ENCODE data around the gene ARHGEF16. TPM values are rescaled to one million over a fixed set of nuclear protein-coding genes. Genes with fewer than 3 reads are reported as not detected.

ARHGEF16 gene
- total RNA-seq, 1 donor from 2014 or later = 12.2 TPM

DNA sequence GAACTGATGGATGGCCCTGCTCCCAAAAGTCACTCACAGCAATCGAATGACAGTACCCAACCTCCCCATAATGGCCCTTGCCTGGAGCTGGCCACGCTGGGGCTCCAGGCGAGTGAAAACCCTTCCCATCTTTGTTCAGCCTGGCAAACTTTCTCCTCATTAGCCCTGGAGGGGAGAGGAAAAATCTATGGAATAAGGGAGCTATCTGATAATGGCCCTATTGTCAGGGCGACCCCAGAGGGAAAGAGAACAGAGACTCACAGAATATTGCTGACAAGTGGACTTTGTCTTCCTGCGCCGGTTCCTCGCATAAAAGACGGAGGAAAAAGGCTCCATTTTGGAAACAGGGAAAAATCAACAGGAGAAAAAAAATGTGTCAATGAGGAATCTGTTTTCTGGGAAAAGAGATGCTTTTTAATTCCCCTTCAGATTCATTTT, 13.0 kb upstream of the ARHGEF16 start:
- H3K9me3 ChIP-seq = no peaks in the 10 kb centered on the region
- ATAC-seq (no peak), DNase-seq (no peak)
- no peak overlapping the region for H3K4me3 ChIP-seq
- no peak overlapping the region for H3K27ac ChIP-seq
- no peaks in the 10 kb centered on the region for H3K4me1 ChIP-seq
- no peak for TF ChIP-seq CTCF (IDR thresholded peaks at IDR 0.05)
- intact Hi-C loops (cut with DNase I) = no loop called here
- H3K36me3 ChIP-seq = no peaks in the 10 kb centered on the region
- peaks cover 18% of the 10 kb centered on the region for H3K27me3 ChIP-seq

DNA sequence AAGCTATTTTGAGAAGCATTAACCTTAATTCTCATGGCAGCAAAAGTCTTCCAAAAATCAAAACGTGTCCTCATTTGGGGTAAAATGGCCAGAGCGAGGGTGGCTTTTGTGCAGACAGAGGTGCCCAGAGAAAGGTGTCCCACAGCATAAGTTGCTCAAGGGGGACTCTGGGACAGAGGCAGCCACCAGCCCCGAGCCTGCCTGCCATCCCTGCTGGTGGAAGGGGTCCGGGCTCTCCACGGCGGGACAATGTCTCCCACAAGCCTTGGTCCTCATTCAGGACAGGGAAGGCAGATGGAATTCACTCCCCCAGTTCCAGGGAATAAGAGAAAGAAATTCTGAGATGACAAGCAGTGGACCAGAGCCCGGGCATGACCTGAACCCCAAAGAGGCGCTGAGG, 12.6 kb upstream of the ARHGEF16 start:
- no peak for ATAC-seq
- Histone ChIP-seq H3K27ac (no peak overlapping the region), H3K4me1 (no peaks in the 10 kb centered on the region), H3K4me3 (no peak overlapping the region), H3K27me3 (peaks cover 18% of the 10 kb centered on the region), H3K36me3 (no peaks in the 10 kb centered on the region), H3K9me3 (no peaks in the 10 kb centered on the region)
- intact Hi-C loops (cut with DNase I) = no loop called here
- no peak for TF ChIP-seq CTCF (IDR thresholded peaks at IDR 0.05)
- no peak for DNase-seq

- H3K4me1 ChIP-seq = no peaks in the 10 kb centered on the region
- intact Hi-C loops (cut with DNase I) = no loop called here
- H3K36me3 ChIP-seq = no peaks in the 10 kb centered on the region
- H3K9me3 ChIP-seq = no peaks in the 10 kb centered on the region
- no peak overlapping the region for H3K27ac ChIP-seq
- no peak for ATAC-seq
- peaks cover 18% of the 10 kb centered on the region for H3K27me3 ChIP-seq
- DNase-seq = no peak
- TF ChIP-seq CTCF (IDR thresholded peaks at IDR 0.05) = no peak
- no peak overlapping the region for H3K4me3 ChIP-seq
These were observed 12.1 kb upstream of the ARHGEF16 start for GRCh38 chr1:3442331-3442730.

DNA sequence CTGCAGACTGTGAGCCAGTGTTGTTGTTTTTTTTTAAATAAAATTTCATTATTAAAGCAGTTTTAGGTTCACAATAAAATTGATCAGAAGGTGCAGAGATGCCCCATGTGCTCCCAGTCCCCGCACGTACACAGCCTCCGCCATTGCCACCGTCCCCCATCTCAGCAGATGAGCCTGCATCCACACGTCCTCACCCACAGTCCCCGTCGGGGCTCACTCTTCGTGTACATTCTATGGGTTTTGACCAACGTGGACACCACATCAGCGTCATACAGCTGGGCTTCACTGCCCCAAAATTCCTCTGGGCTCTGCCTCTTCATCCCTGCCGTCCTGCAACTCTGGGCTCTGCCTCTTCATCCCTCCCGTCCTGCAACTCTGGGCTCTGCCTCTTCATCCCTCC, 11.6 kb upstream of the ARHGEF16 start:
- Histone ChIP-seq H3K27me3 (peaks cover 18% of the 10 kb centered on the region), H3K4me3 (no peak overlapping the region), H3K36me3 (no peaks in the 10 kb centered on the region), H3K4me1 (no peaks in the 10 kb centered on the region), H3K27ac (no peak overlapping the region), H3K9me3 (no peaks in the 10 kb centered on the region)
- TF ChIP-seq CTCF (IDR thresholded peaks at IDR 0.05) = no peak
- ATAC-seq = no peak
- intact Hi-C loops (cut with DNase I) = no loop called here
- DNase-seq = no peak

GRCh38 chr1:3443807-3444206, 10.7 kb upstream of the ARHGEF16 start:
- Histone ChIP-seq H3K4me3 (no peak overlapping the region), H3K27me3 (peaks cover 17% of the 10 kb centered on the region)
- no peak for ATAC-seq

More at GRCh38 chr1:3443807-3444206, 10.7 kb upstream of the ARHGEF16 start:
- H3K4me1 ChIP-seq = no peaks in the 10 kb centered on the region
- H3K27ac ChIP-seq = no peak overlapping the region
- no peak for TF ChIP-seq CTCF (IDR thresholded peaks at IDR 0.05)
- no peaks in the 10 kb centered on the region for H3K9me3 ChIP-seq
- intact Hi-C loops (cut with DNase I) = no loop called here
- H3K36me3 ChIP-seq = no peaks in the 10 kb centered on the region
- no peak for DNase-seq

Data from upper lobe of right lung (tissue), 1 donor.